Measurements from ENCODE around the gene COG2. TPM values are rescaled to one million over a fixed set of nuclear protein-coding genes. Genes with fewer than 3 reads are reported as not detected.

Gene COG2
- total and polyA plus RNA-seq, 2 of the 13 experiments (the other 11 are each of a cell fraction or from before 2014, with no cell fraction given), result 16.8 to 36.3 TPM

- TF ChIP-seq RFX3 (CRISPR knock-in tag; IDR thresholded peaks at IDR 0.05) (no peak), MIXL1 (CRISPR knock-in tag; IDR thresholded peaks at IDR 0.05) (no peak), ZNF329 (CRISPR knock-in tag; IDR thresholded peaks at IDR 0.05; ENCODE audit: low read depth) (no peak), ZSCAN12 (CRISPR knock-in tag; IDR thresholded peaks at IDR 0.05) (no peak), JARID2 (CRISPR knock-in tag; IDR thresholded peaks at IDR 0.05; ENCODE audit: insufficient replicate concordance) (no peak)
Observed at GRCh38 chr1:230595181-230595580, 47.1 kb upstream of the COG2 start.

DNA sequence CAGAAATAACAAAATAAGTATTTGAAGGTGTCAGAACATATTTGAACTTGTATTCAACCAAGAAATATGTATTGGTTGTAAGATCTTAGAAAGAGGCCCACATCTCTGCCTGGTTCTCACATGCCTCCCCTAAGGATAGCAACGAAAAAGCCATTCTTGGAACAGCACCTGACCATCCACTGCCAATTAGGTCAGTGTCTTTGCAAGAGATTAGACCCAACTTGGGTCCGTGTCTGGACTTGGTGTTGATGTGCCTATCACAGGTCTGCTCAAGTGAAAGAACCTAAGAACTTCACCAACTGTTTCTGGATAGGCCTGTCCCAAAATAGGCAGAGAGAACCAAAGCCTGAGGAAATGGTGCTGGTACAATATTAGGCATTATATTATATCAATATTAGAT lies 46.0 kb upstream of the COG2 start:
- in situ Hi-C loops (cut with HindIII; ENCODE audit: extremely low pct_ligation_motif_present, low pct_unique_long_range_greater_than_20kb) (no loop called here), intact Hi-C loops (cut with micrococcal nuclease; ENCODE audit: unreplicated experiment) (no loop called here)
- H3K4me2 ChIP-seq (ENCODE audit: low read depth, low read length), result no peak overlapping the region
- POLR2A ChIA-PET, result no interaction called here
- 15% methylated on average over 2 of the region's 2 CpGs for WGBS (ENCODE audit: low lambda C conversion rate)
- H3K9me3 ChIP-seq (ENCODE audit: low read length), result no peaks in the 10 kb centered on the region
- FAIRE-seq, result no peak
- no peaks in the 10 kb centered on the region for H3K36me3 ChIP-seq (replicated peaks in 1 of 2; ENCODE audit: control insufficient read depth in 1 of 2, insufficient read depth in 2 of 2, low read length in 2 of 2)
- H2AFZ ChIP-seq (ENCODE audit: low read length), result no peak overlapping the region
- no peak overlapping the region for H3K9ac ChIP-seq (ENCODE audit: insufficient read depth, low read depth, low read length)
- CTCF ChIA-PET (ENCODE audit: low intra/inter-chr PET ratio, low total read pairs), result no interaction called here
- DNase-seq (ENCODE audit: low spot score), result no peak
- no TSS peak for BruUV-seq (replicated peaks)
- H3K4me1 ChIP-seq (ENCODE audit: insufficient read depth, low read length), result no peaks in the 10 kb centered on the region
- no peak for ATAC-seq
- no peak overlapping the region for H3K4me3 ChIP-seq (replicated peaks in 1 of 3; ENCODE audit: insufficient read depth in 1 of 3, low read depth in 2 of 3, low read length in 3 of 3)
- no peaks in the 10 kb centered on the region for H4K20me1 ChIP-seq (ENCODE audit: insufficient read depth, low read length)
- H3K27me3 ChIP-seq (ENCODE audit: control insufficient read depth in 1 of 2, insufficient read depth in 2 of 2, low read length in 2 of 2), result peaks cover 0 to 7% of the 10 kb centered on the region in 2 experiments; a peak in 1 of 5 replicates
- H3K27ac ChIP-seq (ENCODE audit: extremely low read length, insufficient read depth, low read length), result no peak overlapping the region
- no peaks in the 10 kb centered on the region for H3K79me2 ChIP-seq (ENCODE audit: insufficient read depth, low read length)
- TF ChIP-seq BCL3 (CRISPR knock-in tag; IDR thresholded peaks at IDR 0.05) (no peak), PAXIP1 (CRISPR knock-in tag; conservative IDR thresholded peaks at IDR 0.05) (no peak), MIXL1 (CRISPR knock-in tag; IDR thresholded peaks at IDR 0.05) (no peak), STAG1 (CRISPR knock-in tag; IDR thresholded peaks at IDR 0.05) (no peak), REL (CRISPR knock-in tag; conservative IDR thresholded peaks at IDR 0.05) (no peak), ZNF674 (CRISPR knock-in tag; IDR thresholded peaks at IDR 0.05; ENCODE audit: low read depth) (no peak)
- TF ChIP-seq, protein P1, sequence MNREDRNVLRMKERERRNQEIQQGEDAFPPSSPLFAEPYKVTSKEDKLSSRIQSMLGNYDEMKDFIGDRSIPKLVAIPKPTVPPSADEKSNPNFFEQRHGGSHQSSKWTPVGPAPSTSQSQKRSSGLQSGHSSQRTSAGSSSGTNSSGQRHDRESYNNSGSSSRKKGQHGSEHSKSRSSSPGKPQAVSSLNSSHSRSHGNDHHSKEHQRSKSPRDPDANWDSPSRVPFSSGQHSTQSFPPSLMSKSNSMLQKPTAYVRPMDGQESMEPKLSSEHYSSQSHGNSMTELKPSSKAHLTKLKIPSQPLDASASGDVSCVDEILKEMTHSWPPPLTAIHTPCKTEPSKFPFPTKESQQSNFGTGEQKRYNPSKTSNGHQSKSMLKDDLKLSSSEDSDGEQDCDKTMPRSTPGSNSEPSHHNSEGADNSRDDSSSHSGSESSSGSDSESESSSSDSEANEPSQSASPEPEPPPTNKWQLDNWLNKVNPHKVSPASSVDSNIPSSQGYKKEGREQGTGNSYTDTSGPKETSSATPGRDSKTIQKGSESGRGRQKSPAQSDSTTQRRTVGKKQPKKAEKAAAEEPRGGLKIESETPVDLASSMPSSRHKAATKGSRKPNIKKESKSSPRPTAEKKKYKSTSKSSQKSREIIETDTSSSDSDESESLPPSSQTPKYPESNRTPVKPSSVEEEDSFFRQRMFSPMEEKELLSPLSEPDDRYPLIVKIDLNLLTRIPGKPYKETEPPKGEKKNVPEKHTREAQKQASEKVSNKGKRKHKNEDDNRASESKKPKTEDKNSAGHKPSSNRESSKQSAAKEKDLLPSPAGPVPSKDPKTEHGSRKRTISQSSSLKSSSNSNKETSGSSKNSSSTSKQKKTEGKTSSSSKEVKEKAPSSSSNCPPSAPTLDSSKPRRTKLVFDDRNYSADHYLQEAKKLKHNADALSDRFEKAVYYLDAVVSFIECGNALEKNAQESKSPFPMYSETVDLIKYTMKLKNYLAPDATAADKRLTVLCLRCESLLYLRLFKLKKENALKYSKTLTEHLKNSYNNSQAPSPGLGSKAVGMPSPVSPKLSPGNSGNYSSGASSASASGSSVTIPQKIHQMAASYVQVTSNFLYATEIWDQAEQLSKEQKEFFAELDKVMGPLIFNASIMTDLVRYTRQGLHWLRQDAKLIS (CRISPR knock-in tag; IDR thresholded peaks at IDR 0.05), result no peak

More at GRCh38 chr1:230595181-230595580, 47.1 kb upstream of the COG2 start:
- Histone ChIP-seq H3K27ac (ENCODE audit: extremely low read length, insufficient read depth, low read length) (no peak overlapping the region), H3K9ac (ENCODE audit: insufficient read depth, low read depth, low read length) (no peak overlapping the region), H3K9me3 (ENCODE audit: low read length) (no peaks in the 10 kb centered on the region), H3K36me3 (replicated peaks in 1 of 2; ENCODE audit: control insufficient read depth in 1 of 2, insufficient read depth in 2 of 2, low read length in 2 of 2) (no peaks in the 10 kb centered on the region), H3K4me1 (ENCODE audit: insufficient read depth, low read length) (no peaks in the 10 kb centered on the region), H4K20me1 (ENCODE audit: insufficient read depth, low read length) (no peaks in the 10 kb centered on the region), H2AFZ (ENCODE audit: low read length) (no peak overlapping the region), H3K79me2 (ENCODE audit: insufficient read depth, low read length) (no peaks in the 10 kb centered on the region), H3K27me3 (ENCODE audit: control insufficient read depth in 1 of 2, insufficient read depth in 2 of 2, low read length in 2 of 2) (peaks cover 0 to 7% of the 10 kb centered on the region in 2 experiments; a peak in 1 of 5 replicates), H3K4me2 (ENCODE audit: low read depth, low read length) (no peak overlapping the region), H3K4me3 (replicated peaks in 1 of 3; ENCODE audit: insufficient read depth in 1 of 3, low read depth in 2 of 3, low read length in 3 of 3) (no peak overlapping the region)
- BruUV-seq (replicated peaks), result no TSS peak
- WGBS (ENCODE audit: low lambda C conversion rate), result 0% methylated on average over 2 of the region's 2 CpGs
- POLR2A ChIA-PET, result no interaction called here
- FAIRE-seq (no peak), DNase-seq (ENCODE audit: low spot score) (no peak), ATAC-seq (no peak)
- intact Hi-C loops (cut with micrococcal nuclease; ENCODE audit: unreplicated experiment), result no loop called here
- in situ Hi-C loops (cut with HindIII; ENCODE audit: extremely low pct_ligation_motif_present, low pct_unique_long_range_greater_than_20kb), result no loop called here
- CTCF ChIA-PET (ENCODE audit: low intra/inter-chr PET ratio, low total read pairs), result no interaction called here
